OCI-LY1 (cell line): ENCODE measurements around the gene ERBB2.

Experiments used
- H2AFZ ChIP-seq: fragments of 200-600 bp; sonication (generic), shearing (Covaris generic); 2 replicates; pipeline ENCODE4 v1.6.0; 2014; ENCODE audit warnings: antibody characterized with exemption, mild to moderate bottlenecking, low read length
- H3F3A ChIP-seq: fragments of 200-600 bp; sonication (generic), shearing (Covaris generic); 2 replicates; pipeline ENCODE4 v1.6.0; 2014; ENCODE audit warnings: mild to moderate bottlenecking, antibody characterized with exemption, low read length, moderate library complexity; ENCODE audit not compliant: insufficient read depth
- H3K27ac ChIP-seq: fragments of 200-600 bp; sonication (generic); 2 replicates; pipeline ENCODE4 v1.5.1; 2014; ENCODE audit warnings: low read length, mixed run types, mild to moderate bottlenecking, low read depth; ENCODE audit not compliant: poor library complexity, severe bottlenecking
- H3K27me3 ChIP-seq: fragments of 200-600 bp; sonication (generic); 2 replicates; pipeline ENCODE4 v1.6.0; 2014; ENCODE audit warnings: antibody characterized with exemption, mild to moderate bottlenecking, low read length, moderate library complexity; ENCODE audit not compliant: insufficient read depth
- H3K36me3 ChIP-seq: fragments of 200-600 bp; sonication (generic); 2 replicates; pipeline ENCODE4 v1.6.1; 2014; ENCODE audit warnings: mild to moderate bottlenecking, antibody characterized with exemption, low read length, moderate library complexity, mixed read lengths; ENCODE audit not compliant: insufficient read depth
- H3K4me1 ChIP-seq: fragments of 200-600 bp; sonication (generic); 2 replicates; pipeline ENCODE4 v1.5.1; 2014; ENCODE audit warnings: mild to moderate bottlenecking, low read length, moderate library complexity; ENCODE audit not compliant: insufficient read depth, severe bottlenecking
- H3K4me2 ChIP-seq: fragments of 200-600 bp; sonication (generic), shearing (Covaris generic); 2 replicates; pipeline ENCODE4 v1.6.1; 2014; ENCODE audit warnings: low read length
- H3K4me3 ChIP-seq: fragments of 200-600 bp; sonication (generic); 2 replicates; pipeline ENCODE4 v1.5.1; 2014; ENCODE audit warnings: low read length, low read depth, mild to moderate bottlenecking, mixed read lengths; ENCODE audit not compliant: poor library complexity, severe bottlenecking
- H3K79me2 ChIP-seq: fragments of 200-600 bp; shearing (Covaris generic); 2 replicates; pipeline ENCODE4 v1.6.1; 2016; ENCODE audit warnings: mixed run types, low read length, mixed read lengths; ENCODE audit not compliant: insufficient read depth
- H3K9ac ChIP-seq: fragments of 200-600 bp; sonication (generic), shearing (Covaris generic); 2 replicates; pipeline ENCODE4 v1.6.1; 2014; ENCODE audit warnings: mild to moderate bottlenecking, low read length, mixed read lengths
- H3K9me2 ChIP-seq: fragments of 200-600 bp; sonication (generic), shearing (Covaris generic); 2 replicates; pipeline ENCODE4 v1.6.1; 2014; ENCODE audit warnings: low read depth, mild to moderate bottlenecking, low read length, mixed read lengths
- H3K9me3 ChIP-seq: fragments of 200-600 bp; shearing (Covaris generic); 2 replicates; pipeline ENCODE4 v1.6.1; 2014; ENCODE audit warnings: low read length, mixed read lengths
- H4K20me1 ChIP-seq: fragments of 200-600 bp; sonication (generic), shearing (Covaris generic); 2 replicates; pipeline ENCODE4 v1.6.0; 2016; ENCODE audit warnings: mild to moderate bottlenecking, low read length; ENCODE audit not compliant: insufficient read depth
- CTCF ChIP-seq: fragments of 200-600 bp; sonication (generic), shearing (Covaris generic); IDR thresholded peaks from 2 replicates; pipeline ENCODE4 v1.5.1; 2017; ENCODE audit warnings: mild to moderate bottlenecking, antibody characterized with exemption, low read length, moderate library complexity, mixed read lengths
- EZH2 ChIP-seq: fragments of 200-600 bp; sonication (generic), shearing (Covaris generic); IDR thresholded peaks from 2 replicates; pipeline ENCODE4 v1.8.0; 2017; ENCODE audit warnings: borderline replicate concordance, mixed run types, mild to moderate bottlenecking, antibody characterized with exemption, low read length, moderate library complexity, mixed read lengths

The ERBB2 gene

DNA sequence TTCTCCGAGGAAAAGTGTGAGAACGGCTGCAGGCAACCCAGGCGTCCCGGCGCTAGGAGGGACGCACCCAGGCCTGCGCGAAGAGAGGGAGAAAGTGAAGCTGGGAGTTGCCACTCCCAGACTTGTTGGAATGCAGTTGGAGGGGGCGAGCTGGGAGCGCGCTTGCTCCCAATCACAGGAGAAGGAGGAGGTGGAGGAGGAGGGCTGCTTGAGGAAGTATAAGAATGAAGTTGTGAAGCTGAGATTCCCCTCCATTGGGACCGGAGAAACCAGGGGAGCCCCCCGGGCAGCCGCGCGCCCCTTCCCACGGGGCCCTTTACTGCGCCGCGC is at the start of gene ERBB2:
TSS of gene ERBB2 (plus strand) at position 247 of the 330 bp plus-strand sequence. CDS start 175 bp downstream, outside the sequence.
- no peaks in the 10 kb centered on the region; the same call in 1 of the 2 replicates for H3K36me3 ChIP-seq
- H3F3A ChIP-seq, result no peaks in the 10 kb centered on the region
- no peaks in the 10 kb centered on the region for H4K20me1 ChIP-seq
- H3K4me1 ChIP-seq, result no peaks in the 10 kb centered on the region
- TF ChIP-seq CTCF, result no peak
- TF ChIP-seq EZH2, result no peak
- H2AFZ ChIP-seq, result no peak within 1 kb of the TSS
- no peak within 1 kb of the TSS for H3K27ac ChIP-seq
- H3K9ac ChIP-seq, result no peak within 1 kb of the TSS
- H3K79me2 ChIP-seq, result no peaks in the 10 kb centered on the region
- H3K27me3 ChIP-seq, result no peaks in the 10 kb centered on the region
- no peak within 1 kb of the TSS for H3K4me3 ChIP-seq
- H3K4me2 ChIP-seq, result no peak within 1 kb of the TSS
- H3K9me3 ChIP-seq, result no peaks in the 10 kb centered on the region
- no peaks in the 10 kb centered on the region for H3K9me2 ChIP-seq

- Histone ChIP-seq H3K36me3 (peaks cover 5% of the 10 kb centered on the region; the same call in 1 of the 2 replicates), H3K27ac (no peak overlapping the region), H4K20me1 (no peaks in the 10 kb centered on the region), H3K27me3 (no peaks in the 10 kb centered on the region), H3K4me1 (peaks cover 13% of the 10 kb centered on the region), H3K4me3 (no peak overlapping the region), H2AFZ (no peak overlapping the region), H3K9me2 (no peaks in the 10 kb centered on the region), H3K4me2 (no peak overlapping the region), H3K9me3 (no peaks in the 10 kb centered on the region), H3K9ac (no peak overlapping the region), H3K79me2 (no peaks in the 10 kb centered on the region), H3F3A (no peaks in the 10 kb centered on the region)
- TF ChIP-seq CTCF (no peak), EZH2 (no peak)
Observed at GRCh38 chr17:39650121-39650579, 49.7 kb upstream of the ERBB2 start.

- Histone ChIP-seq H3K9ac (no peak overlapping the region), H3K4me3 (no peak overlapping the region), H2AFZ (no peak overlapping the region), H3K4me1 (peaks cover 13% of the 10 kb centered on the region), H3K79me2 (no peaks in the 10 kb centered on the region), H3K27me3 (no peaks in the 10 kb centered on the region), H3K9me2 (no peaks in the 10 kb centered on the region), H3K36me3 (peaks cover 5% of the 10 kb centered on the region; the same call in 1 of the 2 replicates), H4K20me1 (no peaks in the 10 kb centered on the region), H3K27ac (peak overlapping the region; percentile 5), H3K4me2 (no peak overlapping the region), H3F3A (no peaks in the 10 kb centered on the region), H3K9me3 (no peaks in the 10 kb centered on the region)
- TF ChIP-seq CTCF, result no peak
- TF ChIP-seq EZH2, result no peak
Observed at GRCh38 chr17:39651923-39652586, 47.8 kb upstream of the ERBB2 start.
